CD4-positive, alpha-beta T cell (primary cell): ENCODE measurements around the gene PPP4R2. TPM values are rescaled to one million over a fixed set of nuclear protein-coding genes. Genes with fewer than 3 reads are reported as not detected.

ENCODE experiments used
- ATAC-seq: fragments of 200-7000 bp; cut with Tn5 transposase; one replicate; pipeline ENCODE4 v1.10.0; 2022; ENCODE audit warnings: mild to moderate bottlenecking; ENCODE audit not compliant: poor library complexity
- CTCF ChIA-PET: fragments of 350-600 bp; sonication (Branson Sonifier 250); formaldehyde crosslinking; loops from one replicate; lab custom pipeline; 2021; ENCODE audit warnings: antibody characterized with exemption, inconsistent platforms; lab: Charles Lee
- POLR2A ChIA-PET: fragments of 350-600 bp; sonication (Branson Sonifier 250); formaldehyde crosslinking; loops from one replicate; lab custom pipeline; 2021; ENCODE audit warnings: antibody characterized with exemption, inconsistent platforms; lab: Charles Lee
- DNase-seq, 14 experiments: peaks; one replicate each; pipeline ENCODE4 v3.0.0-alpha.2; 2013 to 2020; ENCODE audit warnings: mixed read lengths in 2 of 14
- H3K27ac ChIP-seq, 2 donors: one replicate each; pipeline versions ENCODE4 v1.5.1 to v1.7.0; 2013; ENCODE audit warnings: low read length in 2 of 2, low read depth in 1 of 2, mild to moderate bottlenecking in 1 of 2
- H3K27me3 ChIP-seq, 2 experiments: 1 replicate in 1 of 2; 2 replicates in 1 of 2; pipeline versions ENCODE4 v1.6.1 to v1.7.0; 2013; ENCODE audit warnings: low read length in 2 of 2, control low read depth in 1 of 2, mild to moderate bottlenecking in 1 of 2, moderate library complexity in 1 of 2; ENCODE audit not compliant: insufficient read depth in 2 of 2, control insufficient read depth in 1 of 2
- H3K36me3 ChIP-seq: one replicate; pipeline ENCODE4 v1.6.1; 2013; ENCODE audit warnings: low read length, control low read depth; ENCODE audit not compliant: insufficient read depth
- H3K4me1 ChIP-seq: one replicate; pipeline ENCODE4 v1.6.1; 2013; ENCODE audit warnings: low read length, control low read depth; ENCODE audit not compliant: insufficient read depth
- H3K4me3 ChIP-seq: one replicate; pipeline ENCODE4 v1.5.1; 2013; ENCODE audit warnings: mild to moderate bottlenecking, low read length, moderate library complexity
- H3K9me3 ChIP-seq, 2 experiments: 1 replicate in 1 of 2; 2 replicates in 1 of 2; pipeline versions ENCODE4 v1.6.1 to v1.7.0; 2013; ENCODE audit warnings: low read length in 2 of 2, mild to moderate bottlenecking in 2 of 2, control low read depth in 1 of 2, moderate library complexity in 1 of 2; ENCODE audit not compliant: control insufficient read depth in 1 of 2, insufficient read depth in 1 of 2
- H3K27ac Mint-ChIP-seq: one replicate; pipeline ENCODE4 v1.8.0; 2020; ENCODE audit warnings: mixed read lengths
- H3K27me3 Mint-ChIP-seq: one replicate; pipeline ENCODE4 v1.8.0; 2021; ENCODE audit warnings: mixed read lengths
- H3K36me3 Mint-ChIP-seq: one replicate; pipeline ENCODE4 v1.8.0; 2021; ENCODE audit warnings: low read depth, mixed read lengths
- H3K4me1 Mint-ChIP-seq: one replicate; pipeline ENCODE4 v1.8.0; 2021; ENCODE audit warnings: low read depth, mixed read lengths
- H3K4me3 Mint-ChIP-seq: one replicate; pipeline ENCODE4 v1.8.0; 2020; ENCODE audit warnings: mild to moderate bottlenecking, mixed read lengths
- H3K9me3 Mint-ChIP-seq: one replicate; pipeline ENCODE4 v1.8.0; 2020; ENCODE audit warnings: mixed read lengths
- intact Hi-C, 2 experiments: fragments of 100-400 bp; cut with DNase I in 1 of 2; cut with micrococcal nuclease in 1 of 2; formaldehyde crosslinking; loops; one replicate each; pipeline versions ENCODE4 v1.15.1 to v1.9.0; 2023 to 2025; cut with DNase I, micrococcal nuclease
- total RNA-seq, 174 experiments: library from RNA in 2 of 174; stranded (reverse) in 2 of 174; gene quantifications; one replicate each; pipeline ENCODE4 v1.2.3 and lab custom pipeline; 2021 to 2026
- TF ChIP-seq, protein P1 (sequence below): fragments of 200-600 bp; IDR thresholded peaks from one replicate; pipeline ENCODE4 v1.8.0; 2022; ENCODE audit warnings: antibody characterized with exemption, mild to moderate bottlenecking

Gene PPP4R2
- total RNA-seq, 2 experiments from 2014 or later = 67.8 to 80.3 TPM

- peaks cover 77% of the 10 kb centered on the region for H3K4me1 Mint-ChIP-seq
- intact Hi-C loops = no loop called here
- peak overlapping the region; percentile 48 for H3K27ac Mint-ChIP-seq
- H3K4me3 Mint-ChIP-seq = no peak overlapping the region
- no peak overlapping the region for H3K4me3 ChIP-seq
- peaks cover 49% of the 10 kb centered on the region for H3K36me3 ChIP-seq
- peaks cover 37% of the 10 kb centered on the region for H3K4me1 ChIP-seq
- H3K9me3 ChIP-seq = no peaks in the 10 kb centered on the region
- H3K27me3 Mint-ChIP-seq = no peaks in the 10 kb centered on the region
- H3K27me3 ChIP-seq = no peaks in the 10 kb centered on the region
- no peaks in the 10 kb centered on the region for H3K9me3 Mint-ChIP-seq
- no peak for ATAC-seq
- H3K36me3 Mint-ChIP-seq = peaks cover 77% of the 10 kb centered on the region
- DNase-seq = no peak
- H3K27ac ChIP-seq = no peak overlapping the region
- TF ChIP-seq, protein P1, sequence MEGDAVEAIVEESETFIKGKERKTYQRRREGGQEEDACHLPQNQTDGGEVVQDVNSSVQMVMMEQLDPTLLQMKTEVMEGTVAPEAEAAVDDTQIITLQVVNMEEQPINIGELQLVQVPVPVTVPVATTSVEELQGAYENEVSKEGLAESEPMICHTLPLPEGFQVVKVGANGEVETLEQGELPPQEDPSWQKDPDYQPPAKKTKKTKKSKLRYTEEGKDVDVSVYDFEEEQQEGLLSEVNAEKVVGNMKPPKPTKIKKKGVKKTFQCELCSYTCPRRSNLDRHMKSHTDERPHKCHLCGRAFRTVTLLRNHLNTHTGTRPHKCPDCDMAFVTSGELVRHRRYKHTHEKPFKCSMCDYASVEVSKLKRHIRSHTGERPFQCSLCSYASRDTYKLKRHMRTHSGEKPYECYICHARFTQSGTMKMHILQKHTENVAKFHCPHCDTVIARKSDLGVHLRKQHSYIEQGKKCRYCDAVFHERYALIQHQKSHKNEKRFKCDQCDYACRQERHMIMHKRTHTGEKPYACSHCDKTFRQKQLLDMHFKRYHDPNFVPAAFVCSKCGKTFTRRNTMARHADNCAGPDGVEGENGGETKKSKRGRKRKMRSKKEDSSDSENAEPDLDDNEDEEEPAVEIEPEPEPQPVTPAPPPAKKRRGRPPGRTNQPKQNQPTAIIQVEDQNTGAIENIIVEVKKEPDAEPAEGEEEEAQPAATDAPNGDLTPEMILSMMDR = no peak
- ChIA-PET CTCF (no interaction called here), POLR2A (interaction anchor here (1.4 kb wide), 1 partner anchor 9 kb away, joined by 7 read pairs; no protein-coding TSS in a partner anchor)
These were observed 13.1 kb downstream of the PPP4R2 start for GRCh38 chr3:73009750-73010149.

DNA sequence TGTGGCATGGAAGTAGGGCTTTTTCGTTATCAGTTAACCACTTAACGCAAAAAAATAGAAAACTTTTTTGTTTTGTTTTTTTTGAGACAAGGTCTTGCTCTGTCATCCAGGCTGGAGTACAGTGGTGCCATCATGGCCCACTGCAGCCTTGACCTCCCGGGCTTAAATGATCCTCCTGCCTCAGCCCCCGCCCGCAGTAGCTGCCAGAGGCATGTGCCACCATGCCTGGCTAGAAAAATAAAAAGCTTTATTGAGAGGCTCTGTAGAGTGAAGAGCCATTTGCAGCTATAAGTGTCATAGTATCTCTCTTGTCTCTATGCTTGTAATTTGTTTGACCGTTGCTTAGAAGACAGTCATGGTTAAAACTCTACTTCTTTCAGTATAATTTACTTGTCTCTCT is 13.5 kb downstream of the PPP4R2 start:
- Histone ChIP-seq H3K27me3 (no peaks in the 10 kb centered on the region), H3K4me3 (no peak overlapping the region), H3K9me3 (no peaks in the 10 kb centered on the region), H3K27ac (no peak overlapping the region), H3K4me1 (peaks cover 39% of the 10 kb centered on the region), H3K36me3 (peaks cover 52% of the 10 kb centered on the region)
- no peak overlapping the region for H3K4me3 Mint-ChIP-seq
- ChIA-PET CTCF (interaction anchor here (2.1 kb wide), 1 partner anchor 8 kb away, joined by 6 read pairs; no protein-coding TSS in a partner anchor), POLR2A (interaction anchor here (1.4 kb wide), 1 partner anchor 10 kb away, joined by 7 read pairs; no protein-coding TSS in a partner anchor)
- peaks cover 77% of the 10 kb centered on the region for H3K36me3 Mint-ChIP-seq
- H3K4me1 Mint-ChIP-seq = peaks cover 79% of the 10 kb centered on the region
- ATAC-seq (no peak), DNase-seq (no peak)
- H3K27me3 Mint-ChIP-seq = no peaks in the 10 kb centered on the region
- H3K27ac Mint-ChIP-seq = peak overlapping the region; percentile 48
- TF ChIP-seq, protein P1 = no peak
- intact Hi-C loops = no loop called here
- H3K9me3 Mint-ChIP-seq = no peaks in the 10 kb centered on the region

DNA sequence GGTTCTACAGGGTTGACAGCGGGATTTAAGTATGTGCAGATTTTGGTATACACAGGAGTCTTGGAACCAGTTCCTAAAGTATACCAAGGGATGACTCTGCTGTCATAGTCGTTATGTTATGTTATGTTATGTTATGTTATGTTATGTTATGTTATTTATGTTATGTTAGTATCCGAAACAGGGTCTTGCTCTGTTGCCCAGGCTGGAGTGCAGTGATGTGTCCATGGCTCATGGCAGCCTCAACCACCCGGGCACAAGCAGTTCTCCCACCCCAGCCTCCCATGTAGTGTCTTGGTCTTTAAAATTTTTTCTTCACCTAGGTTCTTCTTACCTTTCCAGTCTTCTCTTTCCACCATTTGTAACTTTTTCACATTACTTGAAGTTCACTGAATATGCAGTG is 21.7 kb downstream of the PPP4R2 start:
- no peaks in the 10 kb centered on the region for H3K27me3 Mint-ChIP-seq
- H3K4me1 Mint-ChIP-seq = peaks cover 66% of the 10 kb centered on the region
- no peak overlapping the region for H3K27ac ChIP-seq
- ChIA-PET POLR2A (no interaction called here), CTCF (no interaction called here)
- no peaks in the 10 kb centered on the region for H3K9me3 Mint-ChIP-seq
- no peak overlapping the region for H3K4me3 ChIP-seq
- peaks cover 35% of the 10 kb centered on the region for H3K36me3 Mint-ChIP-seq
- intact Hi-C loops = no loop called here
- H3K27ac Mint-ChIP-seq = peak overlapping the region; percentile 50
- H3K27me3 ChIP-seq = no peaks in the 10 kb centered on the region
- TF ChIP-seq, protein P1 = no peak
- H3K4me1 ChIP-seq = peaks cover 39% of the 10 kb centered on the region
- no peak overlapping the region for H3K4me3 Mint-ChIP-seq
- ATAC-seq (no peak), DNase-seq (no peak)
- no peaks in the 10 kb centered on the region for H3K9me3 ChIP-seq
- peaks cover 5% of the 10 kb centered on the region for H3K36me3 ChIP-seq
